ENCODE results near the gene NXPH1. TPM values are rescaled to one million over a fixed set of nuclear protein-coding genes. Genes with fewer than 3 reads are reported as not detected.

The NXPH1 gene
- total and polyA plus RNA-seq, 10 donors = not detected

DNA sequence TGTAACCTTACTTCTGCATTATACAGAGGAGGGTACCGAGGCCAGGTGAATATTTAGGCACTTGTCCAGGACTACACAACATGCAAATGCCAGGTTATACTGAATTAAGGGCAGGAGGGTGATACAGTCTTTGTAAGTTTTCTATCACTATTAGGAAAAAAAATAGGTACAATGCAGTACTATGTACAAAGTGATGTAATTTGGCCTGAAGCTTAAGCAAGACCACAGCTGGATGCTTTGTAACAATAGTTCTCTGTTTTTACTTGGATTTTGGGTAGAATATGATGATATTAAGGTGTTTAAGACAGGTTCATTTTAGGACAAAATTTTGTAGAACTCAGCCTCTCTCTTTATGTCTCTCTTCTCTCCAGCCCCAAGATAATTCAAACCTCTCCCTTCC lies 2.8 kb upstream of the NXPH1 start:
- 75 to 90% (median 81%) methylated on average over 1 of the region's 1 CpG for WGBS, 5 donors
- no peak for TF ChIP-seq POLR2AphosphoS5 (IDR thresholded peaks at IDR 0.05)
- no peak for TF ChIP-seq CTCF (IDR thresholded peaks at IDR 0.05 in 8 of 11, conservative IDR thresholded peaks at IDR 0.05 in 3 of 11)
- TF ChIP-seq POLR2A (IDR thresholded peaks at IDR 0.05) = no peak
- Histone ChIP-seq H3K27me3 (replicated peaks in 1 of 7) (peaks cover 11 to 80% (median 44%) of the 10 kb centered on the region in 7 donors), H3K27ac (no peak overlapping the region), H3K4me1 (peaks cover 0 to 13% (median 6%) of the 10 kb centered on the region in 6 donors), H3K36me3 (no peaks in the 10 kb centered on the region), H3K9me3 (no peaks in the 10 kb centered on the region), H3K4me3 (no peak overlapping the region)
- intact Hi-C loops (cut with DNase I; ENCODE audit: low total_unique reads) = no loop called here
- no peak for DNase-seq

DNA sequence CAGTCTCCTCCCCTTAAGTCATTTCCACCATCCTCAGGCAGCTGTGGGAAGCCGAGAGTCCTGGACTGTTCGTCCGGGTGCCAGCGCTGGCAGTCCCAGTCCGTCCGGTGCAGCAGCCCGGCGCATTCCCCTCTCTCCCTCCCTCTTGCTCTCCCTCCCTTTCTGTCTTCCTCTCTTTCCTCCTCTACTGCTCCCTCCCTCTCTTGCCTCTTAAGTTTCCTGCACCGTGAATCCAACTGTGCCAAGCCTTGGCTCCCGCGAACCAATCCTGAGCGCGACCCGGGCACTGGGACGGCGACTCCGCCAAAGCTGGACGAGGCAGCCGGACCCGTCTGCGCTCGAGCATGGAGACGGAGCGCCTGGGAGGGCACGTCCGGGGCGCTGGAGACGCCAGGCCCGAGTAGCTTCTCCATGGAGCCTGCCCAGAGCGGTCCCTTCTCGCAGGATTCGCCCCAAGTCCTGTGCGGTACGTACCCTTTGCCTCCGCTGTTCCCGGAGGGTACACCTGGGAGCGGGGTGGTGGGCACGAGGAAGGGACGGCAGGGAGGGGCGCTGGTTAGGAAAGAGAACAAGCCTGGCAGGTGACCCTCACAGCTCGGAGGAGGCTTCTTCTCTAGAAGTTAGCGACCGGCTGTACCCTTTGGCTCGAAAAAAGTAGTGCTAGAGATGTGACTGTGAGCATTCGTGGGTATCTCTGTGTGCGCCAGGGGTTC lies 1.0 kb downstream of the NXPH1 start:
- 4 to 7% (median 6%) methylated on average over 45 to 46 of the region's 46 CpGs for WGBS, 5 donors
- H3K4me3 ChIP-seq = peak overlapping the region in 1 of 8 donors; percentile 32
- peaks cover 20 to 100% (median 80%) of the 10 kb centered on the region in 7 donors for H3K27me3 ChIP-seq (replicated peaks in 1 of 7)
- H3K36me3 ChIP-seq = no peaks in the 10 kb centered on the region
- TF ChIP-seq CTCF (IDR thresholded peaks at IDR 0.05 in 8 of 11, conservative IDR thresholded peaks at IDR 0.05 in 3 of 11) = no peak
- no peak for TF ChIP-seq POLR2A (IDR thresholded peaks at IDR 0.05)
- TF ChIP-seq POLR2AphosphoS5 (IDR thresholded peaks at IDR 0.05) = no peak
- peak; percentile 40 for DNase-seq
- intact Hi-C loops (cut with DNase I; ENCODE audit: low total_unique reads) = no loop called here
- H3K4me1 ChIP-seq = peaks cover 0 to 24% (median 8%) of the 10 kb centered on the region in 6 donors
- no peak overlapping the region for H3K27ac ChIP-seq
- H3K9me3 ChIP-seq = no peaks in the 10 kb centered on the region

DNA sequence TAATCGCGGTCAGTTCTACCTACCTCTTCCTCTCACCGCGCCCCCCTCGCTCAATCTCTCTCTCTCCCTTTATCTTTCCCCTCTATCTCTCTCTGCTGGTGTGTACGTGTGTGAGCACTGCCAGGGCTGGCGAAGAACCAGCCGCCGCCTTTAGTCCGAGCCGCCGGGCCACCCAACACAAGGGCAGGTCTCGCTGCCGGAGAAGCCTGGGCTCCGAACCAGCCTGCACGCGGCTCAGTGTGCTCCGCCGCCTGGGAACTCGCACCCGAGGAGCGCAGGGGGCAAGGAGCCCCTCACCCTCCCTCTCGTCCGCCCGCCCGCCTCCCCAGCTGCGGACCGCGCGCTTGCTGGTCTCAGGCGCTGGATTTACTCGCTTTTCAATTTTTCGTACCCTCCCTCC lies 1.7 kb downstream of the NXPH1 start:
- WGBS, 5 donors = 8 to 13% (median 9%) methylated on average over 32 to 33 of the region's 33 CpGs
- TF ChIP-seq POLR2A (IDR thresholded peaks at IDR 0.05) (no peak), CTCF (IDR thresholded peaks at IDR 0.05 in 8 of 11, conservative IDR thresholded peaks at IDR 0.05 in 3 of 11) (no peak), POLR2AphosphoS5 (IDR thresholded peaks at IDR 0.05) (no peak)
- H3K9me3 ChIP-seq = no peaks in the 10 kb centered on the region
- peaks cover 20 to 100% (median 83%) of the 10 kb centered on the region in 7 donors for H3K27me3 ChIP-seq (replicated peaks in 1 of 7)
- H3K27ac ChIP-seq = no peak overlapping the region
- intact Hi-C loops (cut with DNase I; ENCODE audit: low total_unique reads) = no loop called here
- no peak overlapping the region for H3K4me3 ChIP-seq
- H3K36me3 ChIP-seq = no peaks in the 10 kb centered on the region
- DNase-seq = peak; percentile 63
- peaks cover 0 to 24% (median 8%) of the 10 kb centered on the region in 6 donors for H3K4me1 ChIP-seq

Measured in spleen (tissue), 11 donors.